IMR-90 (cell line): ENCODE results near the gene WFDC5. TPM values are rescaled to one million over a fixed set of nuclear protein-coding genes. Genes with fewer than 3 reads are reported as not detected.

Experiments
- ATAC-seq: fragments of 200-7000 bp; cut with Tn5 transposase; 2 replicates; pipeline ENCODE4 v1.9.1; 2020; ENCODE audit warnings: low read depth, mild to moderate bottlenecking, moderate library complexity
- BruUV-seq: library from RNA; stranded (reverse); fragments of 400-500 nt; replicated peaks from 2 replicates; lab custom pipeline; 2021; lab: Mats Ljungman, UMichigan
- CTCF ChIA-PET: fragments of 300-600 bp; formaldehyde crosslinking; extraction: SDS; loops from one replicate; lab custom pipeline; 2021; ENCODE audit warnings: antibody characterized with exemption; lab: Yijun Ruan, JAX
- POLR2A ChIA-PET: fragments of 300-600 bp; sonication (Branson Sonifier 250); formaldehyde crosslinking; loops from one replicate; lab custom pipeline; 2022; ENCODE audit warnings: antibody characterized with exemption; ENCODE audit not compliant: unreplicated experiment; lab: Charles Lee
- DNase-seq: peaks from one replicate; pipeline ENCODE4 v3.0.0; 2013
- H2AFZ ChIP-seq: replicated peaks from 2 replicates; pipeline ENCODE3; 2013; ENCODE audit warnings: low read length, mild to moderate bottlenecking; ENCODE audit not compliant: poor library complexity
- H2AK5ac ChIP-seq: 2 replicates; pipeline ENCODE4 v1.6.1; 2013; ENCODE audit warnings: low read depth, low read length, inconsistent platforms
- H2AK9ac ChIP-seq: replicated peaks from 2 replicates; pipeline ENCODE3; 2013; ENCODE audit warnings: mild to moderate bottlenecking, low read depth, low read length, moderate library complexity; ENCODE audit not compliant: poor library complexity
- H2BK120ac ChIP-seq: 2 replicates; pipeline ENCODE4 v1.6.1; 2013; ENCODE audit warnings: low read depth, low read length, inconsistent platforms
- H2BK15ac ChIP-seq: 3 replicates; pipeline ENCODE4 v1.6.1; 2013; ENCODE audit warnings: low read depth, low read length, inconsistent platforms
- H2BK20ac ChIP-seq: 2 replicates; pipeline ENCODE4 v1.6.1; 2013; ENCODE audit warnings: low read depth, mild to moderate bottlenecking, inconsistent platforms, low read length, moderate library complexity
- H2BK5ac ChIP-seq: 2 replicates; pipeline ENCODE4 v1.6.1; 2013; ENCODE audit warnings: mild to moderate bottlenecking, low read depth, low read length, inconsistent platforms; ENCODE audit not compliant: poor library complexity, severe bottlenecking
- H3K14ac ChIP-seq: replicated peaks from 2 replicates; pipeline ENCODE4 v1.6.1; 2013; ENCODE audit warnings: low read depth, low read length, inconsistent platforms
- H3K18ac ChIP-seq: 2 replicates; pipeline ENCODE4 v1.6.1; 2013; ENCODE audit warnings: low read depth, low read length, control low read depth
- H3K23ac ChIP-seq: 2 replicates; pipeline ENCODE4 v1.6.1; 2013; ENCODE audit warnings: low read depth, low read length, inconsistent platforms
- H3K27ac ChIP-seq: 2 replicates; pipeline ENCODE4 v1.5.1; 2013; ENCODE audit warnings: mild to moderate bottlenecking, control low read depth, low read length; ENCODE audit not compliant: insufficient read depth
- H3K27me3 ChIP-seq: 2 replicates; pipeline ENCODE4 v1.6.1; 2013; ENCODE audit warnings: low read length; ENCODE audit not compliant: control insufficient read depth, insufficient read depth
- H3K36me3 ChIP-seq: 2 replicates; pipeline ENCODE4 v1.6.1; 2013; ENCODE audit warnings: low read length, mixed read lengths; ENCODE audit not compliant: control insufficient read depth, insufficient read depth
- H3K4ac ChIP-seq: 2 replicates; pipeline ENCODE4 v1.6.1; 2013; ENCODE audit warnings: low read depth, low read length, inconsistent platforms
- H3K4me1 ChIP-seq: 2 replicates; pipeline ENCODE4 v1.6.1; 2013; ENCODE audit warnings: low read length, mixed read lengths; ENCODE audit not compliant: control insufficient read depth, insufficient read depth
- H3K4me2 ChIP-seq: 2 replicates; pipeline ENCODE4 v1.6.1; 2013; ENCODE audit warnings: low read depth, mild to moderate bottlenecking, control low read depth, low read length, moderate library complexity
- H3K4me3 ChIP-seq: 2 replicates; pipeline ENCODE4 v1.5.1; 2013; ENCODE audit warnings: low read depth, mild to moderate bottlenecking, control low read depth, low read length, moderate library complexity; ENCODE audit not compliant: insufficient read depth
- H3K56ac ChIP-seq: 2 replicates; pipeline ENCODE4 v1.6.1; 2013; ENCODE audit warnings: low read length, inconsistent platforms; ENCODE audit not compliant: insufficient read depth; ENCODE audit errors: extremely low read depth
- H3K79me1 ChIP-seq, 2 experiments: 2 replicates each; pipeline ENCODE4 v1.6.1; 2013; ENCODE audit warnings: low read length in 2 of 2, inconsistent platforms in 1 of 2, low read depth in 1 of 2
- H3K9ac ChIP-seq: 2 replicates; pipeline ENCODE4 v1.6.1; 2013; ENCODE audit warnings: low read depth, low read length, control low read depth
- H3K9me1 ChIP-seq: 2 replicates; pipeline ENCODE4 v1.6.1; 2013; ENCODE audit warnings: low read length, inconsistent platforms; ENCODE audit not compliant: insufficient read depth
- H3K9me3 ChIP-seq: 2 replicates; pipeline ENCODE4 v1.6.1; 2013; ENCODE audit warnings: low read length; ENCODE audit not compliant: control insufficient read depth, insufficient read depth
- H4K20me1 ChIP-seq: 2 replicates; pipeline ENCODE4 v1.6.1; 2013; ENCODE audit warnings: low read length, inconsistent platforms; ENCODE audit not compliant: insufficient read depth
- H4K5ac ChIP-seq: 2 replicates; pipeline ENCODE4 v1.6.1; 2013; ENCODE audit warnings: mild to moderate bottlenecking, low read depth, low read length, control low read depth
- H4K8ac ChIP-seq, 2 experiments: 2 replicates each; pipeline ENCODE4 v1.6.1; 2013; ENCODE audit warnings: low read depth in 2 of 2, low read length in 2 of 2, control low read depth in 1 of 2, inconsistent platforms in 1 of 2
- H4K91ac ChIP-seq: 2 replicates; pipeline ENCODE4 v1.6.1; 2013; ENCODE audit warnings: low read depth, low read length, inconsistent platforms; ENCODE audit not compliant: insufficient read depth
- BHLHE40 ChIP-seq: fragments of 150-350 bp; IDR thresholded peaks from 2 replicates; pipeline ENCODE4 v1.6.1; 2016; ENCODE audit warnings: mild to moderate bottlenecking, low read depth, low read length
- CEBPB ChIP-seq: IDR thresholded peaks from 2 replicates; pipeline ENCODE4 v1.6.1; 2012; ENCODE audit warnings: low read depth, low read length, improper control_type of control experiment
- MAFK ChIP-seq: IDR thresholded peaks from 2 replicates; pipeline ENCODE4 v1.6.1; 2012; ENCODE audit warnings: low read depth, low read length, improper control_type of control experiment
- MAZ ChIP-seq: IDR thresholded peaks from 2 replicates; pipeline ENCODE4 v1.6.1; 2012; ENCODE audit warnings: low read depth, mild to moderate bottlenecking, low read length, improper control_type of control experiment, moderate library complexity, borderline replicate concordance
- WGBS, 2 experiments: methylation state at CpG; one replicate each; pipeline versions ENCODE4 v1.1.5 to v1.1.7; 2013; ENCODE audit warnings: missing lambda C conversion rate in 2 of 2; ENCODE audit not compliant: insufficient read length in 1 of 2; ENCODE audit errors: extremely low coverage in 2 of 2; 5-methylcytosine and 5-hydroxymethylcytosine counted together
- dilution Hi-C: fragments of 300-500 bp; cut with HindIII; formaldehyde crosslinking; loops from one replicate; pipeline ENCODE4 v1.14.3; 2018; ENCODE audit warnings: low sequenced_read_pairs; ENCODE audit not compliant: unreplicated experiment
- in situ Hi-C: fragments of 300-500 bp; cut with MboI; formaldehyde crosslinking; loops from 3 replicates; pipeline ENCODE4 v1.14.3; 2019; ENCODE audit warnings: low sequenced_read_pairs, inconsistent platforms, mixed read lengths
- intact Hi-C: fragments of 100-400 bp; cut with micrococcal nuclease; formaldehyde crosslinking; loops from 2 replicates; pipeline ENCODE4 v1.10.0; 2022
- polyA plus RNA-seq, 3 experiments: library from polyadenylated mRNA; depleted of rRNA; stranded (reverse); fragments of >200 nt; gene quantifications; 2 replicates each; pipeline ENCODE4 v1.2.3, GENCODE V29; 2012; ENCODE audit warnings: low replicate concordance in 1 of 3
- total RNA-seq: library from RNA; depleted of rRNA; stranded (reverse); fragments of >200 nt; gene quantifications from 2 replicates; pipeline ENCODE4 v1.2.3, GENCODE V29; 2012

WFDC5 gene
- total and polyA plus RNA-seq, 2 of the 4 experiments (the other 2 are of a cell fraction) = not detected

GRCh38 chr20:45119556-45120266 lies 4.7 kb upstream of the WFDC5 start:
- POLR2A ChIA-PET = no interaction called here
- WGBS, 2 experiments = no CpG with 5 or more reads among the region's 2 CpGs
- TF ChIP-seq CEBPB (peak; percentile 60), MAFK (no peak), BHLHE40 (no peak), MAZ (no peak)

More at GRCh38 chr20:45119556-45120266, 4.7 kb upstream of the WFDC5 start:
- Histone ChIP-seq H4K5ac (no peak overlapping the region), H2BK5ac (no peak overlapping the region), H3K9ac (no peak overlapping the region), H3K18ac (no peak overlapping the region), H3K56ac (no peak overlapping the region), H4K20me1 (no peaks in the 10 kb centered on the region), H3K14ac (no peak overlapping the region), H4K91ac (no peak overlapping the region), H3K4ac (no peak overlapping the region), H2AK9ac (no peak overlapping the region), H3K4me2 (no peak overlapping the region), H3K4me3 (no peak overlapping the region), H3K4me1 (no peaks in the 10 kb centered on the region), H2BK20ac (no peak overlapping the region), H2BK15ac (no peak overlapping the region), H2AK5ac (no peak overlapping the region), H2AFZ (no peak overlapping the region), H3K27me3 (peaks cover 31% of the 10 kb centered on the region), H4K8ac (no peak overlapping the region), H3K27ac (no peak overlapping the region), H3K9me3 (no peaks in the 10 kb centered on the region), H3K36me3 (no peaks in the 10 kb centered on the region), H3K23ac (no peak overlapping the region), H2BK120ac (no peak overlapping the region), H3K9me1 (no peaks in the 10 kb centered on the region), H3K79me1 (no peaks in the 10 kb centered on the region)
- intact Hi-C loops = loop anchor here (10.0 kb wide), 1 partner anchor 155 kb away; no protein-coding TSS in a partner anchor
- no TSS peak for BruUV-seq
- DNase-seq (no peak), ATAC-seq (no peak)
- CTCF ChIA-PET = interaction anchor here (0.9 kb wide), 1 partner anchor 75 kb away, joined by 8 read pairs; no protein-coding TSS in a partner anchor
- in situ Hi-C loops = loop anchor here (25.0 kb wide), 1 partner anchor 168 kb away; no protein-coding TSS in a partner anchor
- dilution Hi-C loops = no loop called here
